H1 (cell line): ENCODE results near the gene HIPK2. TPM values are rescaled to one million over a fixed set of nuclear protein-coding genes. Genes with fewer than 3 reads are reported as not detected.

Experiments
- CTCF ChIA-PET: fragments of 300-600 bp; sonication (Branson Sonifier 250); formaldehyde crosslinking; loops from one replicate; lab custom pipeline; 2021; ENCODE audit not compliant: partially characterized antibody; lab: Charles Lee
- POLR2A ChIA-PET: fragments of 300-600 bp; sonication (Branson Sonifier 250); formaldehyde crosslinking; loops from one replicate; lab custom pipeline; 2021; ENCODE audit warnings: inconsistent platforms; ENCODE audit not compliant: partially characterized antibody; lab: Charles Lee
- DNase-seq, 2 experiments: peaks; one replicate each; pipeline versions ENCODE4 v3.0.0 to v3.0.0-alpha.2; 2010 to 2022; ENCODE audit warnings: low spot score in 2 of 2, low read depth in 1 of 2, mixed read lengths in 1 of 2
- FAIRE-seq: peaks from 2 replicates; lab custom pipeline; 2011; peaks lifted over from hg19 to GRCh38; lab: Jason Lieb, UNC
- H2AFZ ChIP-seq: 2 replicates; pipeline ENCODE4 v1.8.1; 2012; ENCODE audit warnings: low read length, inconsistent platforms
- H2AK5ac ChIP-seq: 2 replicates; pipeline ENCODE4 v1.6.1; 2013; ENCODE audit warnings: low read depth, low read length
- H2BK120ac ChIP-seq: replicated peaks from 2 replicates; pipeline ENCODE3; 2013; ENCODE audit warnings: low read depth, low read length, inconsistent platforms
- H2BK12ac ChIP-seq: 2 replicates; pipeline ENCODE4 v1.6.1; 2013; ENCODE audit warnings: low read depth, low read length
- H2BK15ac ChIP-seq: 2 replicates; pipeline ENCODE4 v1.6.1; 2013; ENCODE audit warnings: low read length
- H2BK20ac ChIP-seq: 2 replicates; pipeline ENCODE4 v1.6.1; 2013; ENCODE audit warnings: low read length
- H2BK5ac ChIP-seq: 2 replicates; pipeline ENCODE4 v1.6.1; 2013; ENCODE audit warnings: low read depth, low read length
- H3K14ac ChIP-seq: 2 replicates; pipeline ENCODE4 v1.6.1; 2013; ENCODE audit warnings: inconsistent platforms; ENCODE audit not compliant: insufficient read length
- H3K18ac ChIP-seq: 2 replicates; pipeline ENCODE4 v1.6.1; 2013; ENCODE audit warnings: low read length; ENCODE audit errors: extremely low read depth
- H3K23ac ChIP-seq: 2 replicates; pipeline ENCODE4 v1.6.1; 2013; ENCODE audit warnings: inconsistent platforms; ENCODE audit not compliant: insufficient read length
- H3K23me2 ChIP-seq: 2 replicates; pipeline ENCODE4 v1.6.1; 2013; ENCODE audit warnings: low read depth, low read length
- H3K27ac ChIP-seq: 2 replicates; pipeline ENCODE4 v1.6.1; 2011; ENCODE audit warnings: low read depth, low read length, inconsistent platforms
- H3K27me3 ChIP-seq, 4 experiments: replicated peaks in 1 of 4; 1 replicate in 1 of 4; 2 replicates in 3 of 4; pipeline versions ENCODE4 v1.6.1 to v1.8.1; 2011 to 2013; ENCODE audit warnings: low read length in 3 of 4, mild to moderate bottlenecking in 3 of 4, inconsistent platforms in 2 of 4, mixed read lengths in 2 of 4, moderate library complexity in 1 of 4; ENCODE audit not compliant: control insufficient read depth in 3 of 4, insufficient read depth in 3 of 4; ENCODE audit errors: extremely low read depth in 1 of 4
- H3K36me3 ChIP-seq, 4 experiments: 2 replicates each; pipeline versions ENCODE4 v1.6.1 to v1.8.1; 2011 to 2013; ENCODE audit warnings: mild to moderate bottlenecking in 4 of 4, low read length in 3 of 4, moderate library complexity in 2 of 4, control low read depth in 1 of 4, inconsistent platforms in 1 of 4; ENCODE audit not compliant: insufficient read depth in 4 of 4, control insufficient read depth in 2 of 4
- H3K4ac ChIP-seq: replicated peaks from 2 replicates; pipeline ENCODE3; 2013; ENCODE audit warnings: low read length, low read depth, mixed read lengths, inconsistent platforms; ENCODE audit not compliant: insufficient read length
- H3K4me1 ChIP-seq, 4 experiments: replicated peaks in 1 of 4; 1 replicate in 1 of 4; 2 replicates in 3 of 4; pipeline versions ENCODE4 v1.6.1 to v1.8.1; 2011 to 2013; ENCODE audit warnings: low read length in 3 of 4, inconsistent platforms in 2 of 4, mixed read lengths in 1 of 4; ENCODE audit not compliant: insufficient read depth in 4 of 4, control insufficient read depth in 3 of 4
- H3K4me2 ChIP-seq, 2 experiments: 2 replicates each; pipeline versions ENCODE4 v1.6.1 to v1.8.1; 2011 to 2013; ENCODE audit warnings: low read depth in 2 of 2, low read length in 2 of 2, control low read depth in 1 of 2, inconsistent platforms in 1 of 2, mild to moderate bottlenecking in 1 of 2; ENCODE audit not compliant: insufficient read depth in 1 of 2
- H3K4me3 ChIP-seq, 4 experiments: fragments of 200-600, 300-600 bp in 1 of 4; sonication (generic), shearing (Covaris generic), sonication (Bioruptor Twin) in 1 of 4; 2 replicates each; pipeline versions ENCODE4 v1.5.1 to v1.8.1; 2011 to 2016; ENCODE audit warnings: low read length in 4 of 4, low read depth in 3 of 4, control low read depth in 2 of 4, inconsistent platforms in 2 of 4, mild to moderate bottlenecking in 2 of 4, mixed read lengths in 1 of 4, moderate library complexity in 1 of 4; ENCODE audit not compliant: insufficient read depth in 2 of 4; ENCODE audit errors: extremely low read depth in 1 of 4
- H3K56ac ChIP-seq: replicated peaks from 2 replicates; pipeline ENCODE3; 2013; ENCODE audit warnings: low read depth, mild to moderate bottlenecking, mixed read lengths, low read length, inconsistent platforms; ENCODE audit not compliant: insufficient read length
- H3K79me1 ChIP-seq: 2 replicates; pipeline ENCODE4 v1.6.1; 2013; ENCODE audit warnings: low read depth, low read length, control low read depth
- H3K79me2 ChIP-seq, 2 experiments: 2 replicates each; pipeline versions ENCODE4 v1.6.1 to v1.8.1; 2012 to 2013; ENCODE audit warnings: low read length in 2 of 2, mild to moderate bottlenecking in 2 of 2, inconsistent platforms in 1 of 2; ENCODE audit not compliant: insufficient read depth in 2 of 2, control insufficient read depth in 1 of 2
- H3K9ac ChIP-seq, 4 experiments: replicated peaks in 1 of 4; 1 replicate in 1 of 4; 2 replicates in 3 of 4; pipeline versions ENCODE4 v1.6.1 to v1.8.1; 2011 to 2013; ENCODE audit warnings: low read depth in 3 of 4, low read length in 3 of 4, control low read depth in 2 of 4, mild to moderate bottlenecking in 2 of 4, moderate library complexity in 2 of 4, inconsistent platforms in 1 of 4; ENCODE audit errors: extremely low read depth in 1 of 4
- H3K9me3 ChIP-seq, 2 experiments: 2 replicates each; pipeline versions ENCODE4 v1.6.1 to v1.8.1; 2012 to 2013; ENCODE audit warnings: mild to moderate bottlenecking in 2 of 2, moderate library complexity in 2 of 2, control low read depth in 1 of 2, inconsistent platforms in 1 of 2, low read depth in 1 of 2, low read length in 1 of 2, mixed read lengths in 1 of 2; ENCODE audit not compliant: insufficient read depth in 2 of 2
- H4K20me1 ChIP-seq, 2 experiments: replicated peaks in 1 of 2; 2 replicates each; pipeline versions ENCODE3 to v1.8.1; 2011 to 2013; ENCODE audit warnings: inconsistent platforms in 2 of 2, low read length in 2 of 2, mild to moderate bottlenecking in 1 of 2; ENCODE audit not compliant: insufficient read depth in 2 of 2, control insufficient read depth in 1 of 2
- H4K5ac ChIP-seq: 2 replicates; pipeline ENCODE4 v1.6.1; 2013; ENCODE audit warnings: low read length, low read depth, mixed read lengths, inconsistent platforms; ENCODE audit not compliant: insufficient read length
- H4K8ac ChIP-seq: 2 replicates; pipeline ENCODE4 v1.8.0; 2013; ENCODE audit warnings: mild to moderate bottlenecking, moderate library complexity, low read length, inconsistent platforms; ENCODE audit not compliant: insufficient read depth; ENCODE audit errors: extremely low read depth
- H4K91ac ChIP-seq: replicated peaks from 2 replicates; pipeline ENCODE3; 2013; ENCODE audit warnings: low read length, mixed read lengths, inconsistent platforms; ENCODE audit not compliant: insufficient read length
- ATF3 ChIP-seq: IDR thresholded peaks from 2 replicates; pipeline ENCODE4 v1.6.1; 2011; ENCODE audit warnings: low read depth, mild to moderate bottlenecking, low read length; ENCODE audit not compliant: insufficient read depth
- BACH1 ChIP-seq: IDR thresholded peaks from 2 replicates; pipeline ENCODE4 v1.6.1; 2012; ENCODE audit warnings: low read length, improper control_type of control experiment
- CHD2 ChIP-seq: IDR thresholded peaks from 2 replicates; pipeline ENCODE4 v1.6.1; 2012; ENCODE audit warnings: low read length, improper control_type of control experiment
- CREB1 ChIP-seq: IDR thresholded peaks from 2 replicates; pipeline ENCODE4 v1.6.1; 2012; ENCODE audit warnings: inconsistent platforms
- CTBP2 ChIP-seq: IDR thresholded peaks from 2 replicates; pipeline ENCODE4 v1.7.0; 2011; ENCODE audit warnings: borderline replicate concordance, mild to moderate bottlenecking, moderate library complexity, mixed read lengths, low read length; ENCODE audit not compliant: insufficient read depth, insufficient read length
- EP300 ChIP-seq, 2 experiments: IDR thresholded peaks; 1 replicate in 1 of 2; 2 replicates in 1 of 2; pipeline ENCODE4 v1.6.1; 2011 to 2012; ENCODE audit warnings: low read depth in 2 of 2, low read length in 2 of 2, mild to moderate bottlenecking in 2 of 2, borderline replicate concordance in 1 of 2, inconsistent platforms in 1 of 2, moderate library complexity in 1 of 2
- GTF2F1 ChIP-seq: IDR thresholded peaks from 2 replicates; pipeline ENCODE4 v1.6.1; 2012; ENCODE audit warnings: low read depth, low read length, improper control_type of control experiment, borderline replicate concordance
- HDAC6 ChIP-seq: IDR thresholded peaks from one replicate; pipeline ENCODE4 v1.7.1; 2012; ENCODE audit warnings: low read depth, mild to moderate bottlenecking, inconsistent platforms, low read length, moderate library complexity
- KDM1A ChIP-seq: fragments of 200-600, 300-600 bp; sonication (generic); IDR thresholded peaks from 2 replicates; pipeline ENCODE4 v1.7.1; 2016; ENCODE audit warnings: mild to moderate bottlenecking, low read length, borderline replicate concordance
- MAFK ChIP-seq: IDR thresholded peaks from 2 replicates; pipeline ENCODE4 v1.6.1; 2012; ENCODE audit warnings: low read depth, mild to moderate bottlenecking, improper control_type of control experiment, low read length
- PHF8 ChIP-seq: fragments of 200-600 bp; sonication (generic); conservative IDR thresholded peaks from 2 replicates; pipeline ENCODE4 v1.7.1; 2012; ENCODE audit warnings: low read depth, mild to moderate bottlenecking, inconsistent platforms, low read length, moderate library complexity
- POU5F1 ChIP-seq: IDR thresholded peaks from 2 replicates; pipeline ENCODE4 v1.6.1; 2011; ENCODE audit warnings: low read depth, mild to moderate bottlenecking, low read length, moderate library complexity
- TAF7 ChIP-seq: optimal IDR thresholded peaks from 2 replicates; pipeline ENCODE3; 2011; ENCODE audit warnings: low read depth, mild to moderate bottlenecking, inconsistent platforms, low read length, moderate library complexity, borderline replicate concordance
- WGBS, 2 experiments: shearing (Covaris generic) in 1 of 2; methylation state at CpG; one replicate each; pipeline versions ENCODE4 v1.1.6 to v1.1.7; 2013 to 2015; ENCODE audit warnings: low lambda C conversion rate in 2 of 2, mixed read lengths in 2 of 2, inconsistent platforms in 1 of 2, low coverage in 1 of 2, missing lambda C conversion rate in 1 of 2; ENCODE audit not compliant: insufficient replicate concordance in 2 of 2, insufficient coverage in 1 of 2, insufficient read length in 1 of 2; ENCODE audit errors: extremely low coverage in 1 of 2, missing lambda C conversion rate in 1 of 2; 5-methylcytosine and 5-hydroxymethylcytosine counted together
- polyA plus RNA-seq, 7 experiments: library from polyadenylated mRNA; depleted of rRNA in 3 of 7; stranded (reverse) in 5 of 7; unstranded in 2 of 7; fragments of >200 nt in 5 of 7; fragments of 200-250 nt in 2 of 7; gene quantifications; 1 replicate in 5 of 7; 2 replicates in 1 of 7; 4 replicates in 1 of 7; pipeline versions ENCODE4 v1.2.1 to v1.2.3, GENCODE V29; 2011 to 2013; ENCODE audit warnings: missing spikeins in 2 of 7, mixed read lengths in 2 of 7
- total RNA-seq: library from RNA; stranded (reverse); fragmentation: NEBNext Ultra II Directional; extraction: Animal tissue kit (Norgen Biotek cat#: 25700); gene quantifications from 2 replicates; pipeline ENCODE4 v1.2.1, GENCODE V29; 2021

HIPK2 gene
- total and polyA plus RNA-seq, 2 of the 8 experiments (the other 6 are each of a cell fraction or from before 2014, with no cell fraction given), result 8.3 to 24.3 TPM

DNA sequence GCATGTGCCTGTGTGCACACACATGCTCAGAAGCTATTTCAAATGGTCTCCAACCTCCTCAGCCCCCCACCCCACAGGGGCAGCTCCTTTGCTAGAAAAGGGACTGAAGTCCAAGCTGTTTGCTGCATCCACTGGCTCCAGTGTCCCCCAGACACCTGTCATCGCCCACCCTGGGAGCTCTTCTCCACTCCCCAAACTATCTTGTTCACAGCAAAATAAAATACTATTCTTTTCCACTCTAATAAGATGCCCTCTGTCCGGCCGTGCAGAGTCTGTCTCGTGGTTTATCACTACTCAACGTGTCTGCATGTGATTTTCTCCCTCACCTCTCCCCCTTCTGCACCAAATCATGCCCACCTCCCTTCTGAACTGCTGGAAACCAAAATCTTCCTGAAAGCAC, 25.6 kb downstream of the HIPK2 start:
- no peak overlapping the region for H2BK20ac ChIP-seq
- no peaks in the 10 kb centered on the region for H3K23me2 ChIP-seq
- H3K4me1 ChIP-seq, result no peaks in the 10 kb centered on the region; a peak in 1 of 7 replicates
- no peak overlapping the region for H4K91ac ChIP-seq
- H3K4ac ChIP-seq, result no peak overlapping the region
- H3K9me3 ChIP-seq, result no peaks in the 10 kb centered on the region
- CTCF ChIA-PET, result interaction anchor here (0.9 to 4.0 kb wide), 5 partner anchors 10 to 249 kb away, joined by 3 to 25 read pairs (median 3); no protein-coding TSS in a partner anchor
- H3K27me3 ChIP-seq, result no peaks in the 10 kb centered on the region
- H4K20me1 ChIP-seq, result peaks cover 1 to 2% of the 10 kb centered on the region in 2 experiments
- POLR2A ChIA-PET, result no interaction called here
- no peak overlapping the region for H3K14ac ChIP-seq
- no peaks in the 10 kb centered on the region; the same call in none of the 2 replicates for H3K79me1 ChIP-seq
- FAIRE-seq (no peak), DNase-seq (no peak)
- peaks cover 0 to 7% of the 10 kb centered on the region in 2 experiments; a peak in 1 of 4 replicates for H3K79me2 ChIP-seq
- no peak overlapping the region for H3K18ac ChIP-seq
- H3K36me3 ChIP-seq, result no peaks in the 10 kb centered on the region
- no peak overlapping the region for H4K8ac ChIP-seq
- H3K9ac ChIP-seq, result no peak overlapping the region
- H2AFZ ChIP-seq, result no peak overlapping the region
- H2BK120ac ChIP-seq, result no peak overlapping the region
- no peak overlapping the region for H3K56ac ChIP-seq
- no peak overlapping the region for H2BK15ac ChIP-seq
- H2BK5ac ChIP-seq, result no peak overlapping the region
- H3K27ac ChIP-seq, result no peak overlapping the region
- no peak overlapping the region for H3K4me2 ChIP-seq
- H3K23ac ChIP-seq, result no peak overlapping the region
- no peak overlapping the region for H2AK5ac ChIP-seq
- no peak overlapping the region for H2BK12ac ChIP-seq
- no peak overlapping the region for H3K4me3 ChIP-seq
- TF ChIP-seq POU5F1 (no peak), BACH1 (no peak), CHD2 (no peak), EP300 (IDR thresholded peaks at IDR 0.05; ENCODE audit: borderline replicate concordance in 1 of 2, low read depth in 2 of 2, low read length in 2 of 2) (no peak), KDM1A (no peak), TAF7 (no peak), GTF2F1 (no peak), HDAC6 (no peak), MAFK (no peak), CTBP2 (no peak), CREB1 (no peak), ATF3 (no peak), PHF8 (no peak)
- 88% methylated on average over 5 of the region's 5 CpGs; no CpG with 5 or more reads in 1 of the 2 experiments for whole genome bisulfite sequencing, 2 experiments
- no peak overlapping the region for H4K5ac ChIP-seq
